SK-N-SH (cell line): ENCODE data around the gene FTL. TPM values are rescaled to one million over a fixed set of nuclear protein-coding genes. Genes with fewer than 3 reads are reported as not detected.

Experiments
- CTCF ChIA-PET: fragments of 300-600, 350-600 bp; formaldehyde crosslinking; extraction: SDS; loops from one replicate; lab custom pipeline; 2021; lab: Yijun Ruan, JAX
- POLR2A ChIA-PET: fragments of 350-600 bp; sonication (Branson Sonifier 250); formaldehyde crosslinking; extraction: SDS; loops from one replicate; lab custom pipeline; 2020; ENCODE audit warnings: antibody characterized with exemption, inconsistent platforms; lab: Yijun Ruan, JAX
- DNase-seq: peaks from one replicate; pipeline ENCODE4 v3.0.0; 2012
- H2AFZ ChIP-seq: fragments of 200-600 bp; sonication (generic); 2 replicates; pipeline ENCODE4 v1.8.1; 2016; ENCODE audit warnings: antibody characterized with exemption, mild to moderate bottlenecking, low read depth
- H3F3A ChIP-seq: fragments of 200-600 bp; sonication (generic); replicated peaks from 2 replicates; pipeline ENCODE3; 2016; ENCODE audit warnings: antibody characterized with exemption, mild to moderate bottlenecking; ENCODE audit not compliant: insufficient read depth
- H3K27ac ChIP-seq, 2 experiments: fragments of 200-500 bp in 1 of 2; fragments of 200-600 bp in 1 of 2; sonication (Bioruptor generic) in 1 of 2; sonication (generic), shearing (Covaris generic) in 1 of 2; 2 replicates each; pipeline versions ENCODE4 v1.5.1 to v1.6.1; 2014 to 2016; ENCODE audit warnings: low read depth in 2 of 2, inconsistent platforms in 1 of 2, low read length in 1 of 2, mild to moderate bottlenecking in 1 of 2, mixed read lengths in 1 of 2
- H3K27me3 ChIP-seq: fragments of 200-600 bp; sonication (generic), shearing (Covaris generic); 2 replicates; pipeline ENCODE4 v1.6.1; 2016; ENCODE audit warnings: mixed run types; ENCODE audit not compliant: insufficient read depth
- H3K36me3 ChIP-seq, 2 experiments: fragments of 200-500 bp in 1 of 2; fragments of 200-600 bp in 1 of 2; sonication (Bioruptor generic) in 1 of 2; sonication (generic) in 1 of 2; replicated peaks in 1 of 2; 2 replicates each; pipeline versions ENCODE3 to v1.5.1; 2014 to 2016; ENCODE audit warnings: low read length in 1 of 2, mild to moderate bottlenecking in 1 of 2; ENCODE audit not compliant: insufficient read depth in 2 of 2, control insufficient read depth in 1 of 2
- H3K4me1 ChIP-seq, 2 experiments: fragments of 200-500 bp in 1 of 2; fragments of 200-600 bp in 1 of 2; sonication (Bioruptor generic) in 1 of 2; sonication (generic), shearing (Covaris generic) in 1 of 2; 2 replicates each; pipeline versions ENCODE4 v1.5.1 to v1.6.1; 2014 to 2016; ENCODE audit warnings: low read depth in 1 of 2, low read length in 1 of 2, mixed run types in 1 of 2; ENCODE audit not compliant: insufficient read depth in 2 of 2, control insufficient read depth in 1 of 2
- H3K4me2 ChIP-seq: fragments of 200-600 bp; sonication (generic), shearing (Covaris generic); 2 replicates; pipeline ENCODE4 v1.6.1; 2017; ENCODE audit warnings: mixed run types
- H3K4me3 ChIP-seq, 2 experiments: fragments of 200-500 bp in 1 of 2; fragments of 200-600 bp in 1 of 2; sonication (Bioruptor generic) in 1 of 2; sonication (generic), shearing (Covaris generic) in 1 of 2; 2 replicates each; pipeline versions ENCODE4 v1.5.1 to v1.8.1; 2014 to 2016; ENCODE audit warnings: low read depth in 2 of 2, inconsistent platforms in 1 of 2, low read length in 1 of 2, mild to moderate bottlenecking in 1 of 2, mixed read lengths in 1 of 2, moderate library complexity in 1 of 2
- H3K79me2 ChIP-seq: fragments of 200-600 bp; sonication (generic); 2 replicates; pipeline ENCODE4 v1.8.1; 2017; ENCODE audit warnings: mild to moderate bottlenecking; ENCODE audit not compliant: insufficient read depth
- H3K9ac ChIP-seq: fragments of 200-600 bp; sonication (generic); 2 replicates; pipeline ENCODE4 v1.6.1; 2017; ENCODE audit warnings: mixed run types
- H3K9me2 ChIP-seq: fragments of 200-600 bp; sonication (generic); 2 replicates; pipeline ENCODE4 v1.6.1; 2017; ENCODE audit warnings: mixed run types
- H3K9me3 ChIP-seq: fragments of 200-600 bp; sonication (generic); 2 replicates; pipeline ENCODE4 v1.6.1; 2017; ENCODE audit warnings: mixed run types, mild to moderate bottlenecking, moderate library complexity
- H4K20me1 ChIP-seq: fragments of 200-600 bp; sonication (generic); 2 replicates; pipeline ENCODE4 v1.6.1; 2017; ENCODE audit warnings: mild to moderate bottlenecking, mixed run types; ENCODE audit not compliant: insufficient read depth
- CTCF ChIP-seq: fragments of 200-600 bp; sonication (generic); IDR thresholded peaks from 2 replicates; pipeline ENCODE4 v1.6.1; 2017; ENCODE audit warnings: antibody characterized with exemption, mild to moderate bottlenecking, moderate library complexity
- IRF3 ChIP-seq: fragments of 150-350 bp; IDR thresholded peaks from 2 replicates; pipeline ENCODE4 v1.6.1; 2016; ENCODE audit warnings: mild to moderate bottlenecking, low read depth, low read length
- NFIC ChIP-seq: IDR thresholded peaks from 2 replicates; pipeline ENCODE4 v1.4.0; 2012; ENCODE audit warnings: borderline replicate concordance
- RAD21 ChIP-seq: IDR thresholded peaks from 2 replicates; pipeline ENCODE4 v1.6.1; 2012; ENCODE audit warnings: mild to moderate bottlenecking, low read length
- RXRA ChIP-seq: IDR thresholded peaks from 2 replicates; pipeline ENCODE4 v1.4.0; 2012; ENCODE audit warnings: low read depth, mild to moderate bottlenecking, borderline replicate concordance
- SIN3A ChIP-seq: IDR thresholded peaks from 2 replicates; pipeline ENCODE4 v1.6.1; 2012; ENCODE audit warnings: low read depth, mild to moderate bottlenecking, low read length, moderate library complexity, borderline replicate concordance
- TEAD4 ChIP-seq: IDR thresholded peaks from 2 replicates; pipeline ENCODE4 v1.4.0; 2012; ENCODE audit warnings: mild to moderate bottlenecking, borderline replicate concordance; ENCODE audit not compliant: insufficient read depth
- USF2 ChIP-seq: fragments of 150-350 bp; IDR thresholded peaks from 2 replicates; pipeline ENCODE4 v1.6.1; 2017; ENCODE audit warnings: antibody characterized with exemption, low read length, low read depth, borderline replicate concordance
- WGBS: methylation state at CpG from one replicate; pipeline ENCODE4 v1.1.6; 2017; ENCODE audit warnings: low lambda C conversion rate; 5-methylcytosine and 5-hydroxymethylcytosine counted together
- polyA plus RNA-seq, 3 experiments: library from polyadenylated mRNA; depleted of rRNA; stranded (reverse); fragments of >200 nt; gene quantifications; 2 replicates each; pipeline ENCODE4 v1.2.3, GENCODE V29; 2012

Gene FTL
- polyA plus RNA-seq, 1 of the 3 experiments (the other 2 are of a cell fraction), result 875 TPM

- CTCF ChIA-PET, result interaction anchor here (0.5 to 5.4 kb wide), 13 partner anchors 12 to 267 kb away, joined by 3 to 68 read pairs (median 3); partner anchors contain the start of gene CGB7
- DNase-seq, result peak; percentile 69
Observed at GRCh38 chr19:48997972-48998371, 32.9 kb downstream of the FTL start.

GRCh38 chr19:48999481-49000325 is 34.6 kb downstream of the FTL start:
- no peaks in the 10 kb centered on the region for H3K27me3 ChIP-seq
- peaks cover 10 to 14% of the 10 kb centered on the region in 2 experiments for H3K36me3 ChIP-seq
- no peaks in the 10 kb centered on the region for H4K20me1 ChIP-seq
- H3K4me3 ChIP-seq, result no peak overlapping the region; a peak in 1 of 4 replicates
- CTCF ChIA-PET, result interaction anchor here (0.5 to 5.4 kb wide), 21 partner anchors 9 to 198 kb away, joined by 3 to 68 read pairs (median 4); partner anchors contain the start of genes KCNA7 and LIN7B
- H3K4me1 ChIP-seq, result peaks cover 0 to 7% of the 10 kb centered on the region in 2 experiments; a peak in 1 of 4 replicates
- H3K4me2 ChIP-seq, result no peak overlapping the region
- no peaks in the 10 kb centered on the region for H3K9me2 ChIP-seq
- H2AFZ ChIP-seq, result no peak overlapping the region
- H3K9ac ChIP-seq, result no peak overlapping the region
- peak; percentile 65 for DNase-seq
- no peaks in the 10 kb centered on the region for H3F3A ChIP-seq
- no peaks in the 10 kb centered on the region for H3K9me3 ChIP-seq
- H3K79me2 ChIP-seq, result peaks cover 78% of the 10 kb centered on the region
- H3K27ac ChIP-seq, result no peak overlapping the region
- TF ChIP-seq CTCF (peak; percentile 66), IRF3 (no peak), RAD21 (peak; percentile 39), USF2 (no peak)
- WGBS, result 84% methylated on average over 13 of the region's 16 CpGs
- POLR2A ChIA-PET, result interaction anchor here (0.6 to 1.2 kb wide), 2 partner anchors 9 to 490 kb away, joined by 3 read pairs; no protein-coding TSS in a partner anchor

More at GRCh38 chr19:48997972-48998371, 32.9 kb downstream of the FTL start:
- POLR2A ChIA-PET, result no interaction called here
- no peak overlapping the region for H3K27ac ChIP-seq
- peaks cover 88% of the 10 kb centered on the region for H3K79me2 ChIP-seq
- H3K9me2 ChIP-seq, result no peaks in the 10 kb centered on the region
- TF ChIP-seq NFIC (no peak), CTCF (peak; percentile 71), RXRA (no peak), RAD21 (peak; percentile 37; the same call in 1 of the 2 replicates), TEAD4 (no peak), SIN3A (no peak)
- peaks cover 3% of the 10 kb centered on the region for H3F3A ChIP-seq
- no peaks in the 10 kb centered on the region for H3K27me3 ChIP-seq
- peaks cover 0 to 10% of the 10 kb centered on the region in 2 experiments; a peak in 1 of 4 replicates for H3K4me1 ChIP-seq
- H3K9ac ChIP-seq, result no peak overlapping the region
- no peaks in the 10 kb centered on the region for H4K20me1 ChIP-seq
- no peak overlapping the region for H2AFZ ChIP-seq
- H3K4me3 ChIP-seq, result no peak overlapping the region; a peak in 1 of 4 replicates
- H3K4me2 ChIP-seq, result no peak overlapping the region
- no peaks in the 10 kb centered on the region for H3K9me3 ChIP-seq
- H3K36me3 ChIP-seq, result peaks cover 0 to 5% of the 10 kb centered on the region in 2 experiments
- WGBS, result 74% methylated on average over 4 of the region's 5 CpGs
